Stimulated activated CD8-positive, alpha-beta memory T cell treated with anti-CD3 and anti-CD28 coated beads, Interleukin-15, amount 100 ng/mL, for 4 hours (primary cell): ENCODE data around the gene AFG1L.
A peak's percentile ranks its signal among the peaks of the same experiment; 100 is the strongest.
"Not testable (repeated sequence)": the region's sequence is repeated elsewhere in the genome, so short reads cannot be mapped to it uniquely, and the experiment has no call there.

Source experiments
- DNase-seq, 2 donors: peaks; one replicate each; pipeline ENCODE4 v3.0.0-alpha.2; 2020; ENCODE audit warnings: low read depth in 2 of 2

AFG1L gene

DNA sequence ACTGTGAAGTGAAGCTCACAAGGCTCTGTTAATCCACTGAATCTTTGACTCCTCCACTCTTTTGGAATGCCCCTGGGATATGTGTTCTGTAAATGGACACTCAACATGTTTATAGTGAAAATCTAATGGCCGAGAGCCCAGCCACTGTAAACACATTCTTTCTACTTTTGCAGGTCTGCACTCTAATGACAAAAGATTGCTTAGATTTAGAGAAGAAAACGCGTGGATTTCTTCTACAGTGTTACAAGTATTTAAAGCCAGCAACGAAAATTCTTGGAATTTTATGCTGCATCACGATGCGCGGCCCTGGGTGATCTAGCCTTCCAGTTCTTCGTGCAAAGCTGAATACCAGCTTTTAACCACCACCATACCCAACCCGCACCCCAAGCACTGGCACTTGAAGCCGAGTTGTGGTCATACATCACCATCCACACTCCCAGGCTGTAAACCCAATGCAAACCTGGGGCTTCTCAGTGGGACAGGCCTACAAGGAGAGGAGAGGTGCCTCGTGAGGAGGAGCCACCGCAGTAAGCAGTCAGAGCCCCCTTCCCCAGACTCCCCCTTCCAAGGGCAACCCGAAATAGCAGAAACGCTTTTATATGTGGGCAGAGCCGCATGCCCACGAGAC, 262.1 kb downstream of the AFG1L start:
- no peak for DNase-seq

DNA sequence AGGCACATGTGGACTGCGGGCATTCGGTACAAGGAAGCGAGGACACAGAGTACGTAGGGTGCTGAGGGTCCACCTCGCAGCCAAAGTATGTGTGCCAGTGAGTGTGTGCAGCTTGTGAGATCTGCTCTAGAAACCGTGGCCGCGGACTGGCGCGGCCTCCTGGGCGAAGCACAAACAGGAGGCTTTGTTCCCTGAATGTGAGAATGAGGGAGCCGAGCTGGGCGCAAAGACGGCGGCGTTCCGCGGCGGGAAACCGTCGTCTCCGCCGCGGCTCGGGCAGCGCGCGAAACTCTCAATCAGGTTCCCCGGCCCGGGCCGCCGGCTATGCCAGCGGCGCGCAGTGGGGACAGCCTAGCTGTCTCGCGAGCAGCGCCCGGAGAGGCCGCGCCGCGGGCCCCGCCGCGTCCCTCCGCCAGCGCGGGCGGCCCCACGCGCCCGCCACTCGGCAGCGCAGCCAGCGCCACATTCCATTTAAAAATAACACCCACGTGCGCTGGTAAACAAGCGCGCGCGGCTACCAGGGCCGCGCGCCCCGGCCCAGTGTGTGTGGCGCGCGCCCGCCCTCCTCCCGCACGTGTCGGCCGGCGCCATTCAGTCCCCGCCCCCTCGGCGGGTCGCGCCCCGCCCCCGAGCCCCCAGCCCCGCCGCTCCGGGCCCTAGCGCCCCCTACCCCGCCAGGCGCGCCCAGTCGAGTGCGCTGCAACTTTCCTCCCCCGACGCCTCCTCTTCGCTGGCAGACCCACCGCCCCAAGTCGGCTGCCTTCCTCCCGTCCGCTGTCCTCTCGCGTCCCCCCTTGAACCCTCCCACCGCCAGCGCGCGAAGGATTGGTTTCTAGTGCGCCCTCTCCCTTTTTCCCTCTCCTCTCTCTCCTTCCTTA, 262.9 kb downstream of the AFG1L start:
- DNase-seq, result peak; percentile 61 to 66

DNA sequence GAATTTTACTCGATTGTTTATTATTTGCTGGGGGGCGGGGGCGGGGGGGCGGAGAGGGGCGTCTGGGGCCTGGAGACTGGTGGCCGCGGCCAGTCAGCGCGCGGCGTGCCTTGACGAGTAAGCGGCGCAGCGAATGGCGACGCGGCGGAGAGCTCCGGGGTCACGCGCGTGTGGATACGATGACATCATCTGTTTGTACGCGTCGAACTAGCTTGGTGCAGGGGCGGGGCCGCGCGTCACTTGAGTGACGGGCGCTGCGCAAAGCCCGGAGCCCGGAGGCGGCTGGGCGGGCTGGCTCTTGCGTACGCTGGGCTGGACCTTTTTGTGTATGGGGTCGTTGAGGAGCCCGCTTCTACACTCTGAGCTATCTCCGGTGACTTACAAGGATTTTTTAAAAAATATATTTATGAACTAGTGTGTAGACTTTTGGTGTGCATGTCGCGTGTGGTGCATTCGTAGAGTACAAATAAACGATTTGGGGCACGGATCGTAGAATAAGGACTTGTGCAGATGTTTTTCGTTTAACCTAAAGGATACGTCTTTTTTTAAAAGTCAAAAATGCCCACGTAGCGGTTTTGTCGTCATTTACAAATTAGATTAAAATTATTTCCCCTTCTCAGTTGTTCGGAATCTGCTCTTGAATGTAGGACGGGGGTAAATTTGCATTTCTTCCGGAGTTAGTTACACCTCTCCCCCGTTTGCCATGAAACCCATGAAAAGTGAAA, 263.7 kb downstream of the AFG1L start:
- DNase-seq, result peak; percentile 90 to 93

DNA sequence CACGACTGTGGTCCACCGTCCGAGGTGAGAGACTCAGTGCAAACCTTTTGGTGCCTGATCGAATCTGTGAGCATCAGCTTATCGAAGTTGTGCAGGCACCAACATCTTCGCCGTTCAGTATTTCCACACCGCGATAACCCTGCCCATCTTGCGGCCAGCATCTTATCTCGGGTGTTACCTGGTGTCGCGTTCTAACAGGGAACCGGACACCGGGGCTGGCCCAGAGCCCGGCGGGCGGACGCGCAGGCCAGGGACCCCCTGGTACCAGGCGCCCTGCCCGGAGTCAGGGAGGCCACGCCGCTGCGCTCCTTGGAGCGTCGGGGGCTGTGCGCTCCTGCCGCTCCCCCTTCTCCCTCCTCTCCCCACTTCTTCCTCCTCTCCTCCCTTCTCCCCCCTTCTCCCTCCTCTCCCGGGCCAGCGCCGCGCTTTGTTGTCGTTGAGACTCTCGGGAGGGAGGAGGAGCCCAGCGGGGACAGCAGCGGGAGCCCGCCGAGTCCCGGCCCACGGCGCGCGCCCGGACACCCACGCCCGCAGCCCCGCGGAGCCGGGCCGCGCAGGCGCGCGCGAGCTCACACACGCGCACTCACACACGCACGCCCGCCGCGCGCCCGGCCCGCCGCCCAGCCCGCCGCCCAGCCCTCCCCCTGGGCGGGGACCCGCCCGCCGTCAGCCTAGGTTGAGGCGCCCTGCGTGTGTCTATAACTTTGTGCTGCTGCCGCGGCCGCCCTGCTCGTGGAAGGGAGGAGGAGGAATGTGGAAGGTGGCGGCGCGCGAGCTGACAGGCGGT, 264.4 kb downstream of the AFG1L start:
- DNase-seq, result peak; percentile 74

- DNase-seq, result no peak
Observed at GRCh38 chr6:108559884-108560462, 265.1 kb downstream of the AFG1L start.

- peak; percentile 39 to 54 for DNase-seq
Observed at GRCh38 chr6:108560463-108561308, 265.8 kb downstream of the AFG1L start, which contains the start of gene FOXO3. Gene FOXO3 (plus strand): TSS chr6:108560917. CDS start chr6:108561209, 292 bp downstream.

GRCh38 chr6:108561309-108561647, 266.4 kb downstream of the AFG1L start:
- DNase-seq, result not testable (repeated sequence)

DNA sequence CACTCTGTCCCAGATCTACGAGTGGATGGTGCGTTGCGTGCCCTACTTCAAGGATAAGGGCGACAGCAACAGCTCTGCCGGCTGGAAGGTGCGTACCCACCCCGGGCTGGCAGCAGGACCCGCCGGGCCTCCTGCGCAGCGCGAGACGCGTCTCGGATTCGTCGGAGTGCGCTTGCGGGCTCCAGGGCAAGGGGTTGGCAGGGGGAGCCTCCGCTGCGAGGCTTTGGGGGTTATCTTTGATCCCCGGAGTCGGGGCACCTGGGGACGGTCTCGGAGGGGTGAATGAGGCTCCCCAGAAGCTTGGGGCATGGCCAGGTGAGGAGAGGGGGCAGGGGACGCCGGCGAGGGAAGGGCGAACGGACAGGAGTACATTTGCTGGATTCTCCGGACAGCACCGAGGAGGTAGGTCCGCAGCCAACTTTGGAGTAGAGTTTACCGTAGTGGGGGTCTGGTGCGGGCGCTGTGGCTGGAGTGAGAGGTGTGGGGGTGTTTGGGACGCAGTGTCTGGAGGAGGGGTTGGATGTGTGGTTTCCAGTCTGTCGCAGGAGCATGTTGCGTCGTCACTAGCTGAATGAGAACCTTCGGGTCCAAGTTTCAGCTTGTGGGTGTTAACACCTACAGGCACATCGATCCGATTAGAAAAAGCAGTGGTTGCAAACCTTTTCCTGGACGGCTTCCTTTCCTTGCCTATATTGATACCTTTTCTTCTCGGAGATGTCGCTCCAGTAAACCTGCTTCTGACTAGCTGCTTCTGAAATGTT, 267.1 kb downstream of the AFG1L start:
- no peak for DNase-seq

- no peak for DNase-seq
Observed at GRCh38 chr6:108562503-108562993, 267.7 kb downstream of the AFG1L start.

DNA sequence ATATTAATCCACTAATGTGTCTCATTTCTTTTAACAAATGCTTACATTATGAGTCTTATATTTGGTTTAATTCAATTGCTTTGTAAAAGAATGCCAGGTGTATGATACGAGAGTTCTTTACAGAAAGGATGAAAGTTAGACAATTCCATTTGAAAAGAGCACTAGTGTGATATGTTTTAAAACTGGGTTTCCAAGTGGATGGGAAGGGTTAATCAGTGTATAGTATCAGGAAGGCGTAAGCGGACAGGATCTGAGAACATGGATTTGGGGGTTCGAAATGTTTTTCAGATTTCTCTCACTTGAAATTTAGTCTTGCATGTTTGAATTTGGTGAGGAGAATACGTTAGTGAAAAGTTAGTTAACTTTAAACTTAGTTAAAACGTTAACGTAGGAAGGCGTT, 268.4 kb downstream of the AFG1L start:
- DNase-seq, result no peak

GRCh38 chr6:108564178-108564577, 269.3 kb downstream of the AFG1L start:
- DNase-seq, result no peak

DNA sequence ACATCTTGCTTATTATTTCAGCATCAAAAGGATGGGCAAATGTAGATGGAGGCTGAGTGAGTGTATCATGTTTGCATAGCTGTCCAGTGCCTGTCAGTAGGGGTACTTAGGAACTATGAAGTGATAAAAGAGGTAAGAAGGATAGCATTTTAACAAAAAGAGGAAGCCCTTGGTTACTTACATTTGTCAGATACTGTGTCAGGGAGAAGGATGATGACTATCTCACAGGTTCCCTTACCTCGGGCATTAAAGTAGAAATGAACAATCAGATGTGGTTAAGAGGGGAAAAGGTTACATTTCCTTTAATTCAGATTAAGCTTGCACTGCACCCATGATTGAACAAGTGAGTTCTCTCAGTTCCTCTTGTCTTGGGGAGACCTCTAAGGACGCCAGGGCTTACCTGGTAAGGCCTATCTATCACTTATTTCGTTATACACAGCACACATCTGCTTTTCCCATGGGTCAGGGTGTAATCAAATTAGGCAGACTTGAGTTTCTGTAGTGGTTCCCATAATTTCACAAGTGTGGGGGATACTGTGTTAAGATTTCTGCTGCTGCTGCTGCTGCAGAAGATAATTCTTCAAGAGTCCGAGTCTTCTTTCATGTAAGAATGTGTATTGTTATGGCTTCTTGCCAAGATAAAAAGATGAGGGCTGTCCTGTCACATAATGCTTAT, 270.4 kb downstream of the AFG1L start:
- no peak for DNase-seq

DNA sequence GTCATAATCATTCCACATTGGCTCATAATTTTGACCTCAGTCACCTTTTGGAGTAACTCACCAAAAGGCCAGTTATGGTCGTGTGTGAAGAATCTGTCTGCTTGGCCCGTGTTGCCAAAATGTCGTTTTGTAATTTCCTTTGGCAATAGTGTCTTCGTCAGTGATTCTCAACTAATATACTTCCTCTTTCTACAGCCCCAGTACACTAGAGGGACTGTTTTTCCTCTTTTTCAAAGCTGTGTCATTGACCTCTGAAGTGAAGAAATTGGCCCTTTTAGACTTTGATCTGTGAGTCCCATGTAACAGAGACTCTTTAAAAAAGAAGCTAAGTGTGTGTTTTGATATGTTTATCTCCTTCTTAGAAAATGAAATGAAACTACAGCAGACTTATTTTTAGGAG, 271.0 kb downstream of the AFG1L start:
- no peak for DNase-seq

GRCh38 chr6:108566406-108566805, 271.6 kb downstream of the AFG1L start:
- DNase-seq, result no peak

DNA sequence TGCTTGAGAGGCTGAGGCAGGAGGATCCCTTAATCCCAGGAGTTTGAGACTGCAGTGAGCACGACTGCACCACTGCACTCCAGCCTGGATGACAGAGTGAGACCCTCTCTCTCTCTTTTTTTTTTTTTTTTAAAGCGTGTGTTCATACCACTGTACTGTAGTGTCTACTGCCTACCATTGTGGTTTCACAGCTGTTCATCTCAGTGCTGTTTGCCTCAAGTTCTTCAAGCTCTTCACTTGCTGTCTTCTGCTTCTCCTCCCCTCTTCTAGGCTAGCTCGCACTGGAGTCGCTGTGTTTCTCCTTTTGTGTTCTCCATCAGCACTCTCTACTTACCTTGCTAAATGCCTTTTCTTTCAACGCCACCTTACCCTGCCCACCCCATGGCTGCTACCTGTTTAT, 273.2 kb downstream of the AFG1L start:
- no peak for DNase-seq

- no peak for DNase-seq
Observed at GRCh38 chr6:108568551-108569305, 273.9 kb downstream of the AFG1L start.

GRCh38 chr6:108570517-108570916, 275.7 kb downstream of the AFG1L start:
- no peak for DNase-seq

DNA sequence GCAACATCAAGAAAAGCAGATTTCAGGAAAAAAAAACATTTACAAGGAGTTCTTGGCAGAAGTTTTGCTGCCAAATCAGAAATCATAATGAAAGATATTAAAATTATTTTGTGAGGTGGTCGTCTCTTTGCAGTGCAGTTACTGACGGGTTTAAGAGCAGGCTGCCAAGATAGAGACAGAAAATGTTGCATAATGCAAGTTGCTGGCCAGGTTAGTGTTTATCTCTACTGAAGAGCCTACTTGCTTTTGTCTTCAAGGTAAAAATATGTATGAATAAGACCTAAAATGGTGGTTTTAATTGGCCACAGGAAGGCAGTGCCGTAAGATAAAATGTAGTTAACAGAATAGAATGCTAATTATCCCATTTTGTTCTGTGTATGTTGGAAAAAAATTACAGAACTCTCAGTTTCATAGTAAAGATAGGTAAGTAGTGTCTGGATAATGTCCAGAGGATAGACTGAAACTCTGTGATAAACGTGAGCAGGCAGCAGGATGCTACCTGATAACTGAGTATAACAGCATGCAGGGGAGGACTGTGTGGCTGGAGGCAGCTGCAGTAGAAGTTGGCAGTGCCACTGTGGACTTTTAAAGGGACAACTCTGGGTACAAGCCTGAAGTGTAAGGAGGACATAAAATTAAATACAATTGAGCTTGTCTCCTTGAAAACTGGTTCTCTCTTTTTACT, 279.7 kb downstream of the AFG1L start:
- no peak for DNase-seq
